Central memory CD4-positive, alpha-beta T cell (primary cell): Measurements from ENCODE around the gene HS6ST2.

Experiments
- DNase-seq: peaks from one replicate; pipeline ENCODE4 v3.0.0; 2022

Gene HS6ST2

GRCh38 chrX:132778917-132779316 is 179.5 kb downstream of the HS6ST2 start:
- DNase-seq: no peak

- DNase-seq: no peak
Observed at GRCh38 chrX:132776486-132777210, 181.8 kb downstream of the HS6ST2 start.

- DNase-seq: no peak
Observed at GRCh38 chrX:132775263-132775823, 183.1 kb downstream of the HS6ST2 start.

GRCh38 chrX:132774010-132774714 is 184.3 kb downstream of the HS6ST2 start:
- DNase-seq: no peak

GRCh38 chrX:132769609-132770008 is 188.8 kb downstream of the HS6ST2 start:
- DNase-seq: no peak

- DNase-seq: no peak
Observed at GRCh38 chrX:132766452-132766851, 192.0 kb downstream of the HS6ST2 start.

- DNase-seq: no peak
Observed at GRCh38 chrX:132763528-132763927, 194.9 kb downstream of the HS6ST2 start.

- DNase-seq: no peak
Observed at GRCh38 chrX:132758759-132759158, 199.7 kb downstream of the HS6ST2 start.

GRCh38 chrX:132757066-132757623 is 201.3 kb downstream of the HS6ST2 start:
- DNase-seq: no peak

- no peak for DNase-seq
Observed at GRCh38 chrX:132756439-132756838, 202.0 kb downstream of the HS6ST2 start.

- no peak for DNase-seq
Observed at GRCh38 chrX:132751063-132751690, 207.3 kb downstream of the HS6ST2 start.

GRCh38 chrX:132750331-132751062 is 207.9 kb downstream of the HS6ST2 start:
- no peak for DNase-seq

- no peak for DNase-seq
Observed at GRCh38 chrX:132749406-132749805, 209.0 kb downstream of the HS6ST2 start.

GRCh38 chrX:132748909-132749308 is 209.5 kb downstream of the HS6ST2 start:
- DNase-seq: no peak

GRCh38 chrX:132748268-132748667 is 210.2 kb downstream of the HS6ST2 start:
- DNase-seq: no peak

- DNase-seq: no peak
Observed at GRCh38 chrX:132745593-132745992, 212.8 kb downstream of the HS6ST2 start.

- no peak for DNase-seq
Observed at GRCh38 chrX:132744470-132744869, 214.0 kb downstream of the HS6ST2 start.

GRCh38 chrX:132743086-132743485 is 215.3 kb downstream of the HS6ST2 start:
- DNase-seq: no peak

- no peak for DNase-seq
Observed at GRCh38 chrX:132742246-132742645, 216.2 kb downstream of the HS6ST2 start.

- DNase-seq: no peak
Observed at GRCh38 chrX:132741689-132742088, 216.7 kb downstream of the HS6ST2 start.

GRCh38 chrX:132740316-132741123 is 217.9 kb downstream of the HS6ST2 start:
- no peak for DNase-seq

GRCh38 chrX:132738951-132739350 is 219.5 kb downstream of the HS6ST2 start:
- no peak for DNase-seq
